ENCODE data around the gene LRP1B. TPM values are rescaled to one million over a fixed set of nuclear protein-coding genes. Genes with fewer than 3 reads are reported as not detected.

LRP1B gene
- total RNA-seq, 3 donors from 2014 or later, result 2.3 to 29.8 (median 21.8) TPM

GRCh38 chr2:140808211-140808610 is 1322.6 kb downstream of the LRP1B start:
- no peaks in the 10 kb centered on the region for H3K36me3 ChIP-seq
- no peaks in the 10 kb centered on the region for H3K9me3 ChIP-seq
- no peak for DNase-seq (ENCODE audit: low spot score in 2 of 2)
- intact Hi-C loops (cut with DNase I; ENCODE audit: low total_unique reads), result no loop called here
- no peak overlapping the region for H3K4me3 ChIP-seq
- H3K27me3 ChIP-seq, result no peaks in the 10 kb centered on the region
- TF ChIP-seq POLR2AphosphoS5 (IDR thresholded peaks at IDR 0.05) (no peak), POLR2A (IDR thresholded peaks at IDR 0.05) (no peak), CTCF (IDR thresholded peaks at IDR 0.05) (no peak)
- no peak overlapping the region for H3K27ac ChIP-seq
- no peaks in the 10 kb centered on the region for H3K4me1 ChIP-seq

GRCh38 chr2:140804700-140805260 is 1326.0 kb downstream of the LRP1B start:
- Histone ChIP-seq H3K27ac (no peak overlapping the region), H3K4me1 (no peaks in the 10 kb centered on the region), H3K36me3 (no peaks in the 10 kb centered on the region), H3K4me3 (no peak overlapping the region), H3K9me3 (no peaks in the 10 kb centered on the region), H3K27me3 (no peaks in the 10 kb centered on the region)
- DNase-seq (ENCODE audit: low spot score in 2 of 2), result no peak
- TF ChIP-seq POLR2AphosphoS5 (IDR thresholded peaks at IDR 0.05), result no peak
- TF ChIP-seq CTCF (IDR thresholded peaks at IDR 0.05), result no peak
- no peak for TF ChIP-seq POLR2A (IDR thresholded peaks at IDR 0.05)
- intact Hi-C loops (cut with DNase I; ENCODE audit: low total_unique reads), result no loop called here

- TF ChIP-seq POLR2A (IDR thresholded peaks at IDR 0.05), result no peak
- no peak for TF ChIP-seq POLR2AphosphoS5 (IDR thresholded peaks at IDR 0.05)
- TF ChIP-seq CTCF (IDR thresholded peaks at IDR 0.05), result no peak
- H3K27me3 ChIP-seq, result no peaks in the 10 kb centered on the region
- no peak for DNase-seq (ENCODE audit: low spot score in 2 of 2)
- intact Hi-C loops (cut with DNase I; ENCODE audit: low total_unique reads), result no loop called here
- H3K36me3 ChIP-seq, result no peaks in the 10 kb centered on the region
- H3K27ac ChIP-seq, result no peak overlapping the region
- H3K9me3 ChIP-seq, result no peaks in the 10 kb centered on the region
- no peaks in the 10 kb centered on the region for H3K4me1 ChIP-seq
- H3K4me3 ChIP-seq, result no peak overlapping the region
Observed at GRCh38 chr2:140801311-140801710, 1329.5 kb downstream of the LRP1B start.

GRCh38 chr2:140797718-140798117 is 1333.1 kb downstream of the LRP1B start:
- H3K36me3 ChIP-seq, result no peaks in the 10 kb centered on the region
- no peaks in the 10 kb centered on the region for H3K27me3 ChIP-seq
- H3K27ac ChIP-seq, result no peak overlapping the region
- DNase-seq (ENCODE audit: low spot score in 2 of 2), result no peak
- no peaks in the 10 kb centered on the region for H3K4me1 ChIP-seq
- TF ChIP-seq CTCF (IDR thresholded peaks at IDR 0.05), result no peak
- no peak for TF ChIP-seq POLR2A (IDR thresholded peaks at IDR 0.05)
- no peak for TF ChIP-seq POLR2AphosphoS5 (IDR thresholded peaks at IDR 0.05)
- H3K4me3 ChIP-seq, result no peak overlapping the region
- intact Hi-C loops (cut with DNase I; ENCODE audit: low total_unique reads), result no loop called here
- H3K9me3 ChIP-seq, result no peaks in the 10 kb centered on the region

- DNase-seq (ENCODE audit: low spot score in 2 of 2), result no peak
- Histone ChIP-seq H3K27ac (no peak overlapping the region), H3K36me3 (no peaks in the 10 kb centered on the region), H3K9me3 (no peaks in the 10 kb centered on the region), H3K27me3 (no peaks in the 10 kb centered on the region), H3K4me3 (no peak overlapping the region), H3K4me1 (no peaks in the 10 kb centered on the region)
- TF ChIP-seq POLR2A (IDR thresholded peaks at IDR 0.05), result no peak
- TF ChIP-seq POLR2AphosphoS5 (IDR thresholded peaks at IDR 0.05), result no peak
- TF ChIP-seq CTCF (IDR thresholded peaks at IDR 0.05), result no peak
- intact Hi-C loops (cut with DNase I; ENCODE audit: low total_unique reads), result no loop called here
Observed at GRCh38 chr2:140791802-140792201, 1339.0 kb downstream of the LRP1B start.

All from breast epithelium (tissue), 4 donors.